Ramos (cell line): Measurements from ENCODE around the gene RAB20.

Experiments used
- in situ Hi-C: fragments of 300-500 bp; cut with MboI; formaldehyde crosslinking; loops from one replicate; pipeline ENCODE4 v1.14.3; 2022; ENCODE audit warnings: low sequenced_read_pairs; ENCODE audit not compliant: unreplicated experiment

The RAB20 gene

DNA sequence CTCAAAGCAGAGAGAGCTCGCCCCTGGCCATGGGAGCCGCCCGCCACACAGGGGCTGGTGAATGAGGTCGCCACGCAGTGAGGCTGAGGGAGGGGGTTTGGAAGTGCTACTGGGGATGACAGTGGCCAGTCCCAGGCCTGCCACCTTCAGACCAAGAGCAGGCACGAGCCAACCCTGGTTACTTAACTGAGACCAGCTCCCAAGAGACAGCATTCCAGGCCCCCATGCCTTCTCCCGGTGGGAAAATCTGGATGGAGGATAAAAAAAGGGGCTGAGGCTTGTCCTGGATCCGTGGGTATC, 43.3 kb downstream of the RAB20 start:
- in situ Hi-C loops, result no loop called here

DNA sequence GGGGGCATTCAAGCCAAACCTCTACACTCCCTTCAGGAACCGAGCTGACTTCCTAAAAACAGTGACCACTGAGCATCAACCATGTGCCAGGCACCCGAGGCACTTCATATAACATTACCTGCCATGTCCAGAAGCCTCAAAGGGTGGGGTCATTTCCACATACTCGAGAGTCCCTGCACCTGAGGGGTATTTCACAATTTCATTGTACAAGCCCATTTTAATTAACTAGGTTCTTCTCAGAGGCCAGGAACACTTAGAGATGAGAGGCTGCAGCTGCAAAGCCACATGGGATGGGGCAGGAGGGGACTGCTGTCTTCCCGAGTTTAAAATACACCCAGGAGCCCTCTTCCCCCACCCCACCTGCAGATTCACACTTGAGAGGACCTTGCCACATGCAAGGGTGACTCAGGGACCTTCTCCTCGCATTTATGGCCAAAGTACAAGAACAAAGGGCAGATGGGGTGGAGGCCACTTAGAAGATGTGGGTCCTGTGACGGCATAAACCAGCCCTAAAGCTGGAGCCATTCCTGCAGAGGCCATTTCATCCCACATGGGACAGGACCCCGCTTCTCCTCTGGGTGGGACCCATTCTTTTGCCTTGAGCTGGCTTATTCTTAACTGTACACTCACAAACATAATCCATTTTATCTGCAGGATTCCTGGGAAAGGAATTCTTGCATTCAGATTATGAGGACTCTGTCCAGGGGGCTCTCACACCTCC, 43.9 kb downstream of the RAB20 start:
- in situ Hi-C loops, result no loop called here

- in situ Hi-C loops, result no loop called here
Measured at GRCh38 chr13:110516500-110516899, 45.0 kb downstream of the RAB20 start.

- in situ Hi-C loops, result no loop called here
Measured at GRCh38 chr13:110512198-110512740, 49.3 kb downstream of the RAB20 start.

DNA sequence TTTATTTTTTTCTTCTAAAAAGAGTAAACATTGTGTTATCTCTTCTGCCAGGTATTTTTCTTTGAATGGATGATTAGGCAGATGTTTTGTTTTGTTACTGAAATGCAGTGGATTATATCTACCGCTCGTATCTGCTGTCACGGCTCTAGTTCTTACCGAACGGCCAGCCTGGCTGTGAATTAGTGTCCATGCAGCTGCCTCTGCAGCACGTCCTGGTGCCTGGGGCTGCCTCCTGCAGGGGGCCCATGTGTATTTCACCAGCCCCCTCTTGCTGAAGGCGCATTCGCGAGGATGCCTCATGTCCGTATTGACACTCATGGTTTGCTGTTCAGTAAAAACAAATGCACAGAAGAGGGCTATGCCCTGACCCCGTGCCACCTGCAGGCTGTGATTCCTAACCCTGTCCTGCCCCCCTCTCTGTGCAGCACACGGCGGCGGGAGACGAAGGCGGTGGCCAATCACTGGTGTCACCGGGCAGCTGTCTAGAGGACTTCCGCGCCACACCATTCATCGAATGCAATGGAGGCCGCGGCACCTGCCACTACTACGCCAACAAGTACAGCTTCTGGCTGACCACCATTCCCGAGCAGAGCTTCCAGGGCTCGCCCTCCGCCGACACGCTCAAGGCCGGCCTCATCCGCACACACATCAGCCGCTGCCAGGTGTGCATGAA, 49.9 kb downstream of the RAB20 start:
- in situ Hi-C loops, result no loop called here

DNA sequence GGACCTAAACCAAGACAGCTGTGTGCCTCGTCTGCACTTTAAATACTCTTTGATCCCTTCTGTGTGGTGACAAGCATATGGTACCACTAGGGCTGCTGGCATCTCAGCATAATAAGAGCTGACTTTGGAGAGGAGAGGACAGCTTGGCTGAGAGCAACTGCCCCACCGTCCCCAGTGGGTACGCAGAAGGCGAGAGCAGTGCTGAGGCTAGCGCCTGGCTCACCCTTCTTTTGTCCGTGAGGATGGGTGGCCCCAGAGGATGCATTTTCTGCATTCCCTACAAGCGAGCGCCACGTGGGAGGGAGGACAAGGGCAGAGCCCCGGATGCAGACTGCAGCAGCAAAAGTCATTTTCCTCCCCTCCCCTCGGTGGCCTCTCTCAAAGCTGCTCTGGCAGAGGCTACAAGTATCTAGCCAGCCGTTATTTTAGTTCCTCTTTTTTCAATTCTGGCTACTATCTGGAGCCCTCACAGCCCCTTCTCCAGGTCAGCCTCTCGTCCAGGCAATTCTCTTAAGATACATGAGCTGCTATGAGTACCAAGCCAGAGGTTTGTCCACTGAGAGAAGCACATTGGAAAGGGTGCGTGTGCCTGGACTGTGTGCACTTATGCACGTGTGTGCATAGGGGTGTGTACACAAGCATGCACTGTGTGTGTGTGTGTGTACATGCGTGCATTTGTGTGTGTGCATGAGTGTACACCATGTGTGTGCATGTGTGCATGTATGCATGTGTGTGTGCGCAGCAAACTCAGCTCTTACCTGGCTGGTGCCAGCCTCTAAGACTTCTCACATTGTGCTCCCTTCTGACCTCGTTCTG, 51.3 kb downstream of the RAB20 start:
- in situ Hi-C loops, result no loop called here

DNA sequence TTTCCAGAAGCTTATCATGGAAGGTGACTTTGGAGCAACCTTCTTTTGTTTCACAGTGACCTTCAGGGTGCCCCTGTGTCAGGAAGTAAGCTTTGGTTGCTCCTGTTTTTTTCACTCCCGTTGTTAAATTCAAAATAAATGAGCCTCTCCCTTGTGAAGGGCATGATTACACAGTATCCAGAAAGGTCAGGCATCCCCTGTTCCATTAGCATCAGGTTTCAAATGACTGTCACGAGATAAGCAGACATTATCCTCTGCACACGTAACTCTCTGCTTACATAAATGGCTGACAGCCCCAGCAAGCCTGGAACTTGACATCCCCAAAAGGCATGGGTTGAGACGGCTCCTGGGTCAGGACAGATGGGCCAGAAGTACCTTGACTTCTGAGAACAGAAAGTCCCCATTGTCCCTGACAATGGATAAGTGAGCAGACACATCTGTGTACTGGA, 52.0 kb downstream of the RAB20 start:
- in situ Hi-C loops, result no loop called here

DNA sequence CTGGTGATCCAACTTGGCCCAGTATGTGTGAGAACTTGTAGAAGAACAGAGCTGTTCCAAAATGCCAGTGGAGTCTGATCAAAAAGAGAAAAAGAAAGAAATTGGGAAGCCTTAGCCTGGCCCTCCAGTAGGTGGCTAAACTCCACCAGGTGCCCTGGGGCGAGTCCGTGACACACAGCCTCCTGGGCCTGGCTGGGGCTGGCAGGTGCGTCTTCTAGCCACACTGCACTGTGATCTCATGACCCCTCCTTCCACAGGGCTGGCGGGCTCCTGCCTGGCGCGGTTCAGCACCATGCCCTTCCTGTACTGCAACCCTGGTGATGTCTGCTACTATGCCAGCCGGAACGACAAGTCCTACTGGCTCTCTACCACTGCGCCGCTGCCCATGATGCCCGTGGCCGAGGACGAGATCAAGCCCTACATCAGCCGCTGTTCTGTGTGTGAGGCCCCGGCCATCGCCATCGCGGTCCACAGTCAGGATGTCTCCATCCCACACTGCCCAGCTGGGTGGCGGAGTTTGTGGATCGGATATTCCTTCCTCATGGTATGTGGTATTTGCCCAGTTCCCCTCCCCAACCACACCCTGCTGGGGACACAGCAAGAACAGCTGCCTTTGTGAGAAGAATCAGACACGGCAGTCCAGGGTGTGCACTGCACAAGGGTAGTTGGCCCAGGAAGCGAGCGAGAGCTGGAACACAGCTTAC, 53.7 kb downstream of the RAB20 start:
- in situ Hi-C loops, result no loop called here

GRCh38 chr13:110506859-110507566, 54.5 kb downstream of the RAB20 start:
- in situ Hi-C loops, result no loop called here

DNA sequence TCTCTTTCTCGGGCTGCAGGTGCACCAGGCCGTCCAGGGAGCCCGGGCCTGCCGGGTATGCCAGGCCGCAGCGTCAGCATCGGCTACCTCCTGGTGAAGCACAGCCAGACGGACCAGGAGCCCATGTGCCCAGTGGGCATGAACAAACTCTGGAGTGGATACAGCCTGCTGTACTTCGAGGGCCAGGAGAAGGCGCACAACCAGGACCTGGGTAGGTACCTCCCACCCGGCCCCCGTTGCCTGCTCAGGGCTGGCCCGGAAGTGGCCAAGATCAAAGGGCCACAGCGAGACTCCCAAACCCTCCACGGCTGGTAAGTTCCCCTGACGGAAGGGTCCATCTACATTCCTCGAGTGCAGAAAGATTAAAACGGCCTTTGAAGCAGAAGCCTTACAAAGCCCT, 55.1 kb downstream of the RAB20 start:
- in situ Hi-C loops, result no loop called here

DNA sequence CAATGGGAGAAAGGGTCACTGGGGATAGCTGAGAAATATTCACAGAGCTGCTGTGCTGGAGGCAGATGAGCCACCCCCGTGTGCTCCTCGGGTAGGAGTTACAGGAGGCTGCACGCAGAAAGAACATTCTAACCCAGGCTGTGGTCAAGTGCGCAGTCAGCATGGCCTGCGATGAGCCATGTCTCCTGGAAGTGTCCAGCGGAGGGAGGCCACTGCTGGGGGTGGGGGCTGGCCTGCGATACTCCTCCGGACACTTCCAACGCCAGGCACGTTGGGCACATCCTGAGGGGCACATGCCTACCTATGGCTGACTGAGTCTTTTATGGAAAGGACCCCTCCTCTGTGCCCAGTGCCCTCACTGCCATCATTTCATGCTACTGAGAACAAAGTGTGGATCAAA, 55.9 kb downstream of the RAB20 start:
- in situ Hi-C loops, result no loop called here

- in situ Hi-C loops, result no loop called here
Measured at GRCh38 chr13:110503979-110504499, 57.5 kb downstream of the RAB20 start.

DNA sequence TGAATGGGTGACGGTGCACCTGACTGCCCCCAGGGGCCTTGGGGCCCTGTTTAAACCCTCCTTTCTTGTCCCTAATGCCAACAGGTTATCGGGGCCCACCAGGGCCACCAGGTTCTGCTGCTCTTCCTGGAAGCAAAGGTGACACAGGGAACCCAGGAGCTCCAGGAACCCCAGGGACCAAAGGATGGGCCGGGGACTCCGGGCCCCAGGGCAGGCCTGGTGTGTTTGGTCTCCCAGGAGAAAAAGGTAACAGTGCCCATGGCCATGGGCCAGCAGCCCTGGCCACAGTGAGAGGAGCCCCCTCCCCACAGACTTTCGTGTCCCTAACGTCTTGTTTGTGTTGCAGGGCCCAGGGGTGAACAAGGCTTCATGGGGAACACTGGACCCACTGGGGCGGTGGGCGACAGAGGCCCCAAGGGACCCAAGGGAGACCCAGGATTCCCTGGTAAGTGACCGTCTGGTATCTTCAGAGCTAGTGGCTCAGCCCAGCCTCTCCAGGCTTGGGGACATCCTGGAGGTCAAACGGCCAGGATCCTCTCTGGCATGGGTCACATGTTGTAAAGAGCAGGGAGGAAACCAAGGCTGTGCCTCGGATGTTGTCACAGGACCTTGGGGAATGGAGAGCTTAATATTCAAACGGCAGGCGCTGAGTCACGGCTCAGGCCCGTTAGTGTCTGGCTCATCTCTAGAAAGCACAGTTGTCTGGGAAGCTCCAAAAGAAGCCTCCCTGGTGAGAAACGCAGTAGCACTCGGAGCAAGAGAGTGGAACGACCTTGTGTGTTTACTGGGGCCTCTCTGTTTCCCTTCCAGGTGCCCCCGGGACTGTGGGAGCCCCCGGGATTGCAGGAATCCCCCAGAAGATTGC, 58.3 kb downstream of the RAB20 start:
- in situ Hi-C loops, result no loop called here

DNA sequence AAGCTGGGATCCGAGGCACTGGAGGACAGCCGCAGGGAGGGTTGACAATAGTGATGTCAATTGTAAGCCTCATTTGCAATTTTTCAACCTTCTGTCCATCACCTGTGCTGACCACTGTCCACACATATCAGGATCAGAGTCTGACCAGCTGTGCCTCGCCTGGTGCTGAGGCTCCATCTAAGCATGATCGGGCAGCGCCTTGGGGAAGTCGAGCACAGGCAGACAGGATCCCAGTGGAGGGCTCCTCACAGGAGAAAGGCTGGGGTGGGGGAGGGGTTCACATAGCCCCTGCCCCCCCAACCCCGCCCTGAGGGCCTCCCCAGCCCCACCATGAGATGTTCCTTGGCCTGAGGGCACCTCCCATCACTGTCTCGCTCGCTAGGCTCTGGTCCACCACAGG, 60.3 kb downstream of the RAB20 start:
- in situ Hi-C loops, result no loop called here

DNA sequence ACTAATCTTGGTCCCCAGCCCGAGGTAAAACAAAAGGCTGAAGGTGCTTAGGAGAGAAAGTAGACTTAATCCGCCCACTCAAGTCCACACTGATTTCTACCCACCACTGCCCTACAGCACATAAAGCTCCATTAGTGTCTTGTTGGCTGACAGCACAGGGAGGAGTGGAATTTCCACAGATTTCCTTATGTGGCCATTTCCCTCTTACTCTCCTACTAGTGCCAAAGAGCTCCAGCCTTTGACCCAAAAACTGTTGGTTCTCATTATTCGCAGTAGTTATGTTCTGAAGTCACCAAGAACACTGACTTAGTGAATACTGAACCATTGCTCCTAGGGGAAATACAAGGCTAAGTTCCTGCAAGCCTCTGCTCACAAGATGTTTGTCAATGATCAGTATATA, 61.2 kb downstream of the RAB20 start:
- in situ Hi-C loops, result no loop called here

GRCh38 chr13:110499621-110500281, 61.8 kb downstream of the RAB20 start:
- in situ Hi-C loops, result no loop called here

GRCh38 chr13:110498765-110499164, 62.8 kb downstream of the RAB20 start:
- in situ Hi-C loops, result no loop called here

DNA sequence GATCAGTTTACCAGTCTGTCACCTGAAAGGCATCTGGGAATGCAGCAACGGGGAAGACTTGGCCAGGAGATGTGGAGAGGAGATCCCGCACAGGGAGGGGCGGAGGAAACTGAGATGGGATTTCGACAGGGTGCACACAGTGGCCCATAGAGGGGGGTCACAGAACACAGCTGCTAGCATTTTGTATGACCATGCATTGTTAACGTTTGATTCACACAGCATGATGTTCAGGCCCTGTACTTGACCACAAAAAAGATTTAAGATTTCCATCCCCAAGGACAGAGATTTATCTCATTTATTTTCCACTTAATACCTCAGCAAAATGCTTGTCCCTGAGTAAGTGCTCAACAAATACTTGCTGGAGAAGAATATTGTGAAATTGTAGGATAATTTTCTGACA, 63.2 kb downstream of the RAB20 start:
- in situ Hi-C loops, result no loop called here
